Aorta (tissue), 5 donors: ENCODE measurements around the gene RAB3B. TPM values are rescaled to one million over a fixed set of nuclear protein-coding genes. Genes with fewer than 3 reads are reported as not detected.

ENCODE experiments used
- ATAC-seq: fragments of 200-7000 bp; cut with Tn5 transposase; one replicate; pipeline ENCODE4 v1.9.1; 2022; ENCODE audit warnings: moderate library complexity; ENCODE audit not compliant: low FRiP score
- DNase-seq, 2 donors: peaks; one replicate each; pipeline ENCODE4 v3.0.0-alpha.2; 2020
- H3K27ac ChIP-seq, 2 donors: one replicate each; pipeline ENCODE4 v1.5.1; 2013; ENCODE audit warnings: low read length in 2 of 2, mild to moderate bottlenecking in 2 of 2, moderate library complexity in 2 of 2, control low read depth in 1 of 2, inconsistent platforms in 1 of 2, low read depth in 1 of 2
- H3K27me3 ChIP-seq, 2 donors: one replicate each; pipeline ENCODE4 v1.6.1; 2013; ENCODE audit warnings: control low read depth in 1 of 2, low read length in 1 of 2, mild to moderate bottlenecking in 1 of 2, moderate library complexity in 1 of 2; ENCODE audit not compliant: insufficient read depth in 2 of 2, control insufficient read depth in 1 of 2
- H3K36me3 ChIP-seq, 2 donors: one replicate each; pipeline ENCODE4 v1.6.1; 2013; ENCODE audit warnings: control low read depth in 1 of 2, low read length in 1 of 2, mild to moderate bottlenecking in 1 of 2; ENCODE audit not compliant: insufficient read depth in 2 of 2, control insufficient read depth in 1 of 2
- H3K4me1 ChIP-seq, 2 donors: one replicate each; pipeline ENCODE4 v1.6.1; 2013; ENCODE audit warnings: low read length in 2 of 2, control low read depth in 1 of 2, mild to moderate bottlenecking in 1 of 2, moderate library complexity in 1 of 2; ENCODE audit not compliant: insufficient read depth in 2 of 2, control insufficient read depth in 1 of 2
- H3K4me3 ChIP-seq, 2 donors: one replicate each; pipeline ENCODE4 v1.5.1; 2013; ENCODE audit warnings: low read length in 2 of 2, control low read depth in 1 of 2, mild to moderate bottlenecking in 1 of 2
- H3K9me3 ChIP-seq: one replicate; pipeline ENCODE4 v1.6.1; 2013; ENCODE audit warnings: mild to moderate bottlenecking, low read length; ENCODE audit not compliant: control insufficient read depth
- WGBS, 2 donors: extraction: QIAGEN DNeasy Blood & Tissue Kit; methylation state at CpG; one replicate each; pipeline ENCODE4 v1.1.7; 2013; 5-methylcytosine and 5-hydroxymethylcytosine counted together
- intact Hi-C, 2 donors: fragments of 100-400 bp; cut with DNase I; formaldehyde crosslinking; loops; one replicate each; pipeline versions ENCODE4 v1.14.2 to v1.15.0; 2022
- polyA plus RNA-seq, 2 donors: library from polyadenylated mRNA; stranded (reverse); fragments of 200-250 nt; gene quantifications; one replicate each; pipeline ENCODE4 v1.2.3, GENCODE V29; 2013
- total RNA-seq, 2 donors: library from RNA; stranded (reverse); fragmentation: NEBNext Ultra II Directional; extraction: Animal tissue kit (Norgen Biotek cat#: 25700); gene quantifications; one replicate each; pipeline ENCODE4 v1.2.1, GENCODE V29; 2021
- donor health status: healthy with polysubstance abuse.
- donor health status: Bipolar disorder and iron deficiency.
- donor health status: DM: no; HTN: no; CAD: no.
- donor health status: DM: no; HTN: no; CAD: no.
- donor health status: DM: yes; HTN: yes; CAD: no.

Gene RAB3B
- total and polyA plus RNA-seq, 4 donors: 0.03 to 0.13 (median 0.04) TPM

- DNase-seq (no peak), ATAC-seq (no peak)
- H3K4me3 ChIP-seq: no peak overlapping the region
- H3K36me3 ChIP-seq: no peaks in the 10 kb centered on the region
- no peaks in the 10 kb centered on the region for H3K27me3 ChIP-seq
- H3K4me1 ChIP-seq: no peaks in the 10 kb centered on the region
- H3K27ac ChIP-seq: no peak overlapping the region
- H3K9me3 ChIP-seq: no peaks in the 10 kb centered on the region
- intact Hi-C loops: no loop called here
- WGBS, 2 donors: 83 to 92% methylated on average over 4 of the region's 4 CpGs
Measured at GRCh38 chr1:51867479-51868232, 122.8 kb downstream of the RAB3B start.

- Histone ChIP-seq H3K4me1 (no peaks in the 10 kb centered on the region), H3K4me3 (no peak overlapping the region), H3K9me3 (no peaks in the 10 kb centered on the region), H3K36me3 (no peaks in the 10 kb centered on the region), H3K27me3 (no peaks in the 10 kb centered on the region), H3K27ac (no peak overlapping the region)
- ATAC-seq (no peak), DNase-seq (no peak)
- intact Hi-C loops: no loop called here
- 86 to 89% methylated on average over 2 of the region's 2 CpGs for WGBS, 2 donors
Measured at GRCh38 chr1:51863384-51863783, 127.1 kb downstream of the RAB3B start.

GRCh38 chr1:51861669-51862068 is 128.8 kb downstream of the RAB3B start:
- 96% methylated on average over 5 of the region's 5 CpGs for WGBS, 2 donors
- H3K4me1 ChIP-seq: no peaks in the 10 kb centered on the region
- DNase-seq (no peak), ATAC-seq (no peak)
- H3K4me3 ChIP-seq: no peak overlapping the region
- H3K36me3 ChIP-seq: peaks cover 0 to 2% of the 10 kb centered on the region in 2 donors
- intact Hi-C loops: no loop called here
- no peaks in the 10 kb centered on the region for H3K9me3 ChIP-seq
- no peak overlapping the region for H3K27ac ChIP-seq
- H3K27me3 ChIP-seq: no peaks in the 10 kb centered on the region

DNA sequence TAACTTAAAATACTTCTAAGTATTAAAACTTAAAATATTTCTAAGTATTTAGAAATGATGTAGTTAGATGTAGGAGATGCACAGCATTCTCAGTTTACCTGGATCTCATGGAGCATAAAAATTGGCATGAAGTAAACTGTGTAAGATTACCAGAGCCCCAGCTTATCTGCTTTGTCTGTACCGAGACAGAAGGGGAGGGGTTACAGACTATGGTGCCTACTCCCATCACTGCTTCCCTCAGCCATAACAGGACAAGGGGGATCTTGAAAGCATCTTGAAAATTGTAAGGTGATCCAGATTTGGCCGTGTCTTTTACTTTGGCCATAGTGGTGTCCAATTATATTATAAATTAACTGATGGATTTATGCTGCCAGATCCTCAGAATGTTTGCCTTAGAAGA is 130.8 kb downstream of the RAB3B start:
- Histone ChIP-seq H3K27ac (no peak overlapping the region), H3K9me3 (no peaks in the 10 kb centered on the region), H3K27me3 (no peaks in the 10 kb centered on the region), H3K4me1 (no peaks in the 10 kb centered on the region), H3K36me3 (peaks cover 0 to 2% of the 10 kb centered on the region in 2 donors), H3K4me3 (no peak overlapping the region)
- DNase-seq: no peak
- intact Hi-C loops: no loop called here
- no peak for ATAC-seq
- WGBS, 2 donors: 74 to 79% methylated on average over 2 of the region's 2 CpGs

DNA sequence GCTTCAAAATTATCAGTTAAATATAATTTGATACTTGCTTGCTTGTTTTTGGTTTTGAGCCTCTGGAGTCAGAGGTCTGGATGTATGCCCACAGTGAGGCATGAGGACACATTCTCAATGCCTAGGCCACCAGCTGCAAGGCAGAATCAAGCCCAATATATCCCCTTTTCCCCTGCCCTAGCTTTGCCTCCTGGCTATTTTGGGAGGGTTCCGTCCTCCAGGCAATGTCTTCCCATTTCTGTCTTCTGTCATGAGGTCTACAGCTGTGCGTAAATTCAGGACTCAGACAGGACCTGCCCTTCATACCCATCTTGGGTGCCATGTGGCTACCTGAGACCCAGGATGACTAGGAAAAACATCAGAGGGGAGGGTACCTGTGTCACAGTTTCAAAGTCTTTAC is 131.2 kb downstream of the RAB3B start:
- Histone ChIP-seq H3K4me1 (no peaks in the 10 kb centered on the region), H3K9me3 (no peaks in the 10 kb centered on the region), H3K36me3 (peaks cover 0 to 2% of the 10 kb centered on the region in 2 donors), H3K27me3 (no peaks in the 10 kb centered on the region), H3K4me3 (no peak overlapping the region), H3K27ac (no peak overlapping the region)
- DNase-seq (no peak), ATAC-seq (no peak)
- intact Hi-C loops: no loop called here
- 83 to 96% methylated on average over 2 of the region's 2 CpGs for WGBS, 2 donors

GRCh38 chr1:51858892-51859291 is 131.6 kb downstream of the RAB3B start:
- Histone ChIP-seq H3K4me1 (no peaks in the 10 kb centered on the region), H3K36me3 (peaks cover 0 to 2% of the 10 kb centered on the region in 2 donors), H3K27me3 (no peaks in the 10 kb centered on the region), H3K4me3 (no peak overlapping the region), H3K9me3 (no peaks in the 10 kb centered on the region), H3K27ac (no peak overlapping the region)
- 63 to 76% methylated on average over 1 of the region's 1 CpG for whole genome bisulfite sequencing, 2 donors
- DNase-seq (no peak), ATAC-seq (no peak)
- intact Hi-C loops: no loop called here

Other genes starting within 250 kb of the RAB3B start
- 100 to 1,000 TPM; 103 to 115 TPM for gene NRDC, start 112.0 kb downstream of the RAB3B start, total RNA-seq
- 10 to 100 TPM; 47.7 to 89.4 TPM for gene NRDC, start 112.0 kb downstream of the RAB3B start, polyA plus RNA-seq
- gene KTI12, start 43.1 kb upstream of the RAB3B start, total RNA-seq: 1 to 10 TPM; 7.7 to 7.9 TPM
- 1 to 10 TPM; 2.0 to 6.4 TPM for gene KTI12, start 43.1 kb upstream of the RAB3B start, polyA plus RNA-seq
- gene TXNDC12, start 64.5 kb upstream of the RAB3B start, total RNA-seq: 10 to 100 TPM; 27.1 to 46.5 TPM
- gene TXNDC12, start 64.5 kb upstream of the RAB3B start, polyA plus RNA-seq: 10 to 100 TPM; 20.9 to 30.3 TPM
- gene BTF3L4, start 65.6 kb upstream of the RAB3B start, total RNA-seq: 10 to 100 TPM; 35.0 to 41.4 TPM
- gene BTF3L4, start 65.6 kb upstream of the RAB3B start, polyA plus RNA-seq: 10 to 100 TPM; 33.6 to 45.3 TPM
- gene ZFYVE9, start 151.4 kb upstream of the RAB3B start, total RNA-seq: 10 to 100 TPM; 19.3 to 28.8 TPM
- 1 to 10 TPM; 6.6 to 8.5 TPM for gene ZFYVE9, start 151.4 kb upstream of the RAB3B start, polyA plus RNA-seq